GM23248 (cell line): ENCODE results near the gene CCSAP.

Experiments used
- EZH2 ChIP-seq: fragments of 200-600 bp; sonication (generic); IDR thresholded peaks from 2 replicates; pipeline ENCODE4 v1.6.1; 2018; ENCODE audit warnings: antibody characterized with exemption, mild to moderate bottlenecking; ENCODE audit not compliant: insufficient read depth, poor library complexity, severe bottlenecking
- EZH2phosphoT487 ChIP-seq: fragments of 200-600 bp; sonication (generic); IDR thresholded peaks from 2 replicates; pipeline ENCODE4 v1.6.1; 2018; ENCODE audit warnings: antibody characterized with exemption, moderate library complexity, mild to moderate bottlenecking, low read depth; ENCODE audit not compliant: insufficient read depth

- TF ChIP-seq EZH2phosphoT487 (no peak), EZH2 (no peak)
These were observed 40.3 kb upstream of the CCSAP start for GRCh38 chr1:229383188-229383587.
